ENCODE measurements around the gene MSMB. TPM values are rescaled to one million over a fixed set of nuclear protein-coding genes. Genes with fewer than 3 reads are reported as not detected.

MSMB gene
- polyA plus RNA-seq, 1 donor (not counting 4 experiments of a cell fraction or from before 2014, with no cell fraction given): not detected

GRCh38 chr10:46028584-46029460, 17.2 kb downstream of the MSMB start:
- no peak for TF ChIP-seq EZH2 (IDR thresholded peaks at IDR 0.05; ENCODE audit: low read length)
- peak; percentile 44 to 60 (median 46) for TF ChIP-seq CTCF (optimal IDR thresholded peaks at IDR 0.05 in 1 of 3, IDR thresholded peaks at IDR 0.05 in 1 of 3, conservative IDR thresholded peaks at IDR 0.05 in 1 of 3; ENCODE audit: extremely low read depth in 1 of 3, insufficient read depth in 2 of 3, low read length in 3 of 3)
- Histone ChIP-seq H2AFZ (ENCODE audit: control insufficient read depth, low read length) (no peak overlapping the region), H4K20me1 (ENCODE audit: control insufficient read depth, extremely low read depth, insufficient read depth, low read length) (peaks cover 24% of the 10 kb centered on the region), H3K9me3 (ENCODE audit: control insufficient read depth, low read depth, low read length) (no peaks in the 10 kb centered on the region), H3K9ac (ENCODE audit: control insufficient read depth, extremely low read depth, insufficient read depth, low read length) (peak overlapping the region; percentile 94), H3K4me1 (ENCODE audit: control insufficient read depth, extremely low read depth, insufficient read depth, low read length) (peaks cover 24% of the 10 kb centered on the region), H3K4me2 (ENCODE audit: control insufficient read depth, extremely low read depth, insufficient read depth, low read depth, low read length) (peak overlapping the region; percentile 97), H3K36me3 (ENCODE audit: control insufficient read depth in 2 of 2, extremely low read depth in 1 of 2, insufficient read depth in 2 of 2, low read length in 2 of 2) (no peaks in the 10 kb centered on the region), H3K9me1 (ENCODE audit: control insufficient read depth, extremely low read depth, insufficient read depth, low read length) (peaks cover 3% of the 10 kb centered on the region), H3K79me2 (ENCODE audit: control insufficient read depth, insufficient read depth, low read length) (peaks cover 64% of the 10 kb centered on the region), H3K4me3 (ENCODE audit: control insufficient read depth in 2 of 3, extremely low read depth in 1 of 3, insufficient read depth in 2 of 3, low read depth in 1 of 3, low read length in 3 of 3) (peak overlapping the region; percentile 81 to 92 (median 89)), H3K27me3 (ENCODE audit: control insufficient read depth, extremely low read depth, insufficient read depth, low read length) (no peaks in the 10 kb centered on the region), H3K27ac (ENCODE audit: control insufficient read depth, insufficient read depth, low read length) (peak overlapping the region; percentile 92)
- DNase-seq (ENCODE audit: low read depth, low spot score) (no peak), FAIRE-seq (no peak)
- dilution Hi-C loops (cut with MboI; ENCODE audit: extremely low pct_ligation_motif_present, low sequenced_read_pairs): no loop called here

GRCh38 chr10:46026106-46026505, 20.0 kb downstream of the MSMB start:
- H3K27ac ChIP-seq (ENCODE audit: control insufficient read depth, insufficient read depth, low read length): no peak overlapping the region

More at GRCh38 chr10:46026106-46026505, 20.0 kb downstream of the MSMB start:
- Histone ChIP-seq H3K4me3 (ENCODE audit: control insufficient read depth in 2 of 3, extremely low read depth in 1 of 3, insufficient read depth in 2 of 3, low read depth in 1 of 3, low read length in 3 of 3) (no peak overlapping the region), H2AFZ (ENCODE audit: control insufficient read depth, low read length) (no peak overlapping the region), H3K9me1 (ENCODE audit: control insufficient read depth, extremely low read depth, insufficient read depth, low read length) (peaks cover 3% of the 10 kb centered on the region), H3K4me1 (ENCODE audit: control insufficient read depth, extremely low read depth, insufficient read depth, low read length) (peaks cover 30% of the 10 kb centered on the region), H3K9ac (ENCODE audit: control insufficient read depth, extremely low read depth, insufficient read depth, low read length) (no peak overlapping the region), H3K9me3 (ENCODE audit: control insufficient read depth, low read depth, low read length) (no peaks in the 10 kb centered on the region), H3K4me2 (ENCODE audit: control insufficient read depth, extremely low read depth, insufficient read depth, low read depth, low read length) (no peak overlapping the region), H4K20me1 (ENCODE audit: control insufficient read depth, extremely low read depth, insufficient read depth, low read length) (peaks cover 36% of the 10 kb centered on the region), H3K27me3 (ENCODE audit: control insufficient read depth, extremely low read depth, insufficient read depth, low read length) (no peaks in the 10 kb centered on the region), H3K36me3 (ENCODE audit: control insufficient read depth in 2 of 2, extremely low read depth in 1 of 2, insufficient read depth in 2 of 2, low read length in 2 of 2) (no peaks in the 10 kb centered on the region), H3K79me2 (ENCODE audit: control insufficient read depth, insufficient read depth, low read length) (peaks cover 92% of the 10 kb centered on the region)
- dilution Hi-C loops (cut with MboI; ENCODE audit: extremely low pct_ligation_motif_present, low sequenced_read_pairs): no loop called here
- no peak for DNase-seq (ENCODE audit: low read depth, low spot score)
- no peak for FAIRE-seq
- no peak for TF ChIP-seq CTCF (optimal IDR thresholded peaks at IDR 0.05 in 1 of 3, IDR thresholded peaks at IDR 0.05 in 1 of 3, conservative IDR thresholded peaks at IDR 0.05 in 1 of 3; ENCODE audit: extremely low read depth in 1 of 3, insufficient read depth in 2 of 3, low read length in 3 of 3)
- TF ChIP-seq EZH2 (IDR thresholded peaks at IDR 0.05; ENCODE audit: low read length): no peak
